Neural crest cell (in vitro differentiated cells): ENCODE results near the gene ZNF57. TPM values are rescaled to one million over a fixed set of nuclear protein-coding genes. Genes with fewer than 3 reads are reported as not detected.

Experiments
- DNase-seq: peaks from one replicate; pipeline ENCODE4 v3.0.0; 2021; ENCODE audit warnings: low read depth, mixed read lengths, low spot score
- H3K27ac Mint-ChIP-seq: one replicate; pipeline ENCODE4 v1.8.0; 2021; ENCODE audit warnings: mild to moderate bottlenecking, mixed read lengths; ENCODE audit not compliant: unreplicated experiment
- H3K27me3 Mint-ChIP-seq: 2 replicates; pipeline ENCODE4 v1.8.0; 2021; ENCODE audit warnings: low read depth, mild to moderate bottlenecking, mixed read lengths
- H3K36me3 Mint-ChIP-seq: 2 replicates; pipeline ENCODE4 v1.8.0; 2021; ENCODE audit warnings: low read depth, mild to moderate bottlenecking, mixed read lengths
- H3K4me1 Mint-ChIP-seq: 2 replicates; pipeline ENCODE4 v1.8.0; 2021; ENCODE audit warnings: mixed read lengths
- H3K4me3 Mint-ChIP-seq: one replicate; pipeline ENCODE4 v1.8.0; 2021; ENCODE audit warnings: mild to moderate bottlenecking, mixed read lengths
- H3K9me3 Mint-ChIP-seq: 2 replicates; pipeline ENCODE4 v1.8.0; 2021; ENCODE audit warnings: mixed read lengths
- CTCF ChIP-seq: fragments of 200-600 bp; sonication (generic); conservative IDR thresholded peaks from 2 replicates; pipeline ENCODE4 v1.5.0; 2021; ENCODE audit warnings: antibody characterized with exemption, mild to moderate bottlenecking
- total RNA-seq: library from RNA; stranded (reverse); gene quantifications from 2 replicates; pipeline ENCODE4 v1.2.1, GENCODE V29; 2021

Gene ZNF57
- total RNA-seq, 1 donor from 2014 or later, result 4.2 TPM

DNA sequence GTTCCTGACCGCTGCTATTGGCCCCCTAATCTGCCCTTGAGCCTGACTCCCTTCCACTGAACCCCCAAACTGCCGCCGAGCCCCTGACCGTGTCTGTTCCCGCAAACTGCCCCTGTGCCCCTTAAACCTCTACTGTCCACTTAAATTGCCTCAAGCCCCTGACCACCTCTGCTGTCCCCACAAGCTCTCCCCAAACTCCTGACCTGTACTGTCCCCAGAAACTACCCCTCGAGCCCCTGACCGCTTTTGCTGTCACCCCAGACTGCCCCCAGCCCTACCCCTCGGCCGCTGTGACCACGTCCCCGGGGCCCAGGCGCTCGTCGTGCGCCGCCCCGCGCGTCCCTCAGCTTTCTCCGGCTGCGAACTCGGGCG lies 43.7 kb downstream of the ZNF57 start:
- peaks cover 3% of the 10 kb centered on the region for H3K27me3 Mint-ChIP-seq
- TF ChIP-seq CTCF, result no peak
- H3K27ac Mint-ChIP-seq, result no peak overlapping the region
- H3K9me3 Mint-ChIP-seq, result no peaks in the 10 kb centered on the region
- peaks cover under 1% of the 10 kb centered on the region for H3K36me3 Mint-ChIP-seq
- H3K4me3 Mint-ChIP-seq, result peak overlapping the region; percentile 94
- H3K4me1 Mint-ChIP-seq, result peaks cover 26% of the 10 kb centered on the region
- no peak for DNase-seq

- H3K9me3 Mint-ChIP-seq, result no peaks in the 10 kb centered on the region
- H3K27me3 Mint-ChIP-seq, result peaks cover 3% of the 10 kb centered on the region
- peak; percentile 8 for TF ChIP-seq CTCF
- peak; percentile 97 for DNase-seq
- H3K36me3 Mint-ChIP-seq, result no peaks in the 10 kb centered on the region
- peak within 1 kb of the TSS; percentile 94 for H3K4me3 Mint-ChIP-seq
- peaks cover 32% of the 10 kb centered on the region for H3K4me1 Mint-ChIP-seq
- H3K27ac Mint-ChIP-seq, result peak within 1 kb of the TSS; percentile 98
These were observed 44.2 kb downstream of the ZNF57 start, which contains the start of gene ZNF77 for GRCh38 chr19:2944775-2945574. TSS of gene ZNF77 (minus strand) at chr19:2944971. CDS start at chr19:2944840, 131 bp downstream.

DNA sequence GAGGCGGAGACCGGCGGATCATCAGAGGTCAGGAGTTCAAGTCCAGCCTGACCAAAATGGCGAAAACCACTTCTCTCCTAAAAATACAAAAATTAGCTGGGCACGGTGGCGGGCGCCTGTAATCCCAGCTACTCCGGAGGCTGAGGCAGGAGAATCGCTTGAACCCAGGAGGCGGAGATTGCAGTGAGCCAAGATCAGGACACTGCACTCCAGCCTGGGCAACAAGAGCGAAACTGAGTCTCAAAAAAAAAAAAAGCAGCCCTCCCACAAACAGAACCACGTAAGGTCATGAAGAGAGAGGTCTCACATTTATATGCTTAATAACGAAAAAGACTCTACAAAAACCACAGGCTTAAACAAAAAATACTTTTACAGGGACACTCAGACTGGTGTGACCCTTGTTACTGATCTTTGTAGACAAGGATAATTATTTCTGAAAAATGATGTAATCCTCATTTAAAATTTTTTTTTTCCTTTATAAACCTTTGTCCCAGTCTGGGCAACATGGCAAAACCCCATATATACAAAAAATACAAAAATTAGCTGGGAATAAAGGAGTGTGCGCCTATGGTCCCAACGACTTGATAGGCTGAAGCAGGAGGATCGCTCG lies 45.0 kb downstream of the ZNF57 start:
- peak overlapping the region; percentile 88 for H3K27ac Mint-ChIP-seq

GRCh38 chr19:2949939-2950285 lies 49.2 kb downstream of the ZNF57 start:
- Mint-ChIP-seq H3K4me3 (peak overlapping the region; percentile 98), H3K9me3 (no peaks in the 10 kb centered on the region), H3K27me3 (peaks cover 5% of the 10 kb centered on the region), H3K4me1 (peaks cover 28% of the 10 kb centered on the region), H3K36me3 (no peaks in the 10 kb centered on the region), H3K27ac (peak overlapping the region; percentile 90)
- TF ChIP-seq CTCF, result no peak
- no peak for DNase-seq

More for the DNA sequence above, 45.0 kb downstream of the ZNF57 start:
- no peak for DNase-seq
- TF ChIP-seq CTCF, result no peak
- Mint-ChIP-seq H3K36me3 (no peaks in the 10 kb centered on the region), H3K4me3 (peak overlapping the region; percentile 94), H3K9me3 (no peaks in the 10 kb centered on the region), H3K27me3 (peaks cover 3% of the 10 kb centered on the region), H3K4me1 (peaks cover 37% of the 10 kb centered on the region)

DNA sequence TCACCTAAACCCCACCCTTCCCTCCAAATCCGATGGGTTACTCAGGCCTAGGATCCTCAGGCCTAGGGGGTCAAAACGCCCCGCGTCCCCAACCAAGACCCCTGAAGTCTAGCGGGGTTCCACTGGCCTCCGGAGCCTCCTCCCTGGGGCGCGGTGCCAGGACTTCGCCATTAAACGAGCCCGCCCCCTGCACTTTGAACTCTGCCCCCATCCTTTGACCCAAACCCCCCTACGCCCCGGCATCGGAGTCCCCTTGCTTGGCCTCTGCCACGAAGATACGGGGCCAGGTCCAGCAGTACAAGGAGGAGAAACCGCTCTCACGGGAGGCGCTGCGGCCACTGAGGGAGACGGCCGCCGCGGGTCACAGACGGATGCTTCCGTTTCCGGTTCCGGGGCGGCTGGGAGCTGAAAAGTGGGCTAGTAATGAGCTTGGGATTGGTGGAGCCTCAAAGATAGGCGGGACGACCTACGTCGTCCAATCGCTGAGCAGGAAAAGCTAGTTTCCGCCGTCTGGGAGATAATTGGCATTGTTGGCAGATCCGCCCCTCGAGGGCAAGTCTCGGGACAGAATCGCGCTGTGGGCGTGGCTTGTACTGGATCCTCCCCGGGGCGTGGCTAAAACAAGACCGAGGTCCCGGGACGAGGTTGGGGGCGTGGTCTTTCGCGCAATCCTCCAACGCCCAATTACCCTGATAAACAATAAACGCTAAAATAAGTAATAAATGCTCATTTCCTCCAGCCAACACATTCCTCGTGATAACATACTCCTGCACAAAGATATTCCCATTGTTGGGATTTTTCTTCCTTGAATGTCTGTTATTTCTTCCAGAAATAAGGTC lies 49.8 kb downstream of the ZNF57 start:
- Mint-ChIP-seq H3K9me3 (no peaks in the 10 kb centered on the region), H3K4me1 (peaks cover 26% of the 10 kb centered on the region), H3K27ac (peak overlapping the region; percentile 90), H3K4me3 (peak overlapping the region; percentile 98), H3K36me3 (no peaks in the 10 kb centered on the region), H3K27me3 (peaks cover 7% of the 10 kb centered on the region)
- DNase-seq, result peak; percentile 100
- peak; percentile 17 for TF ChIP-seq CTCF
